ENCODE results near the gene HES1. TPM values are rescaled to one million over a fixed set of nuclear protein-coding genes. Genes with fewer than 3 reads are reported as not detected.

The HES1 gene
- total RNA-seq, 3 donors from 2014 or later: 60.9 to 116 (median 99.0) TPM

GRCh38 chr3:194118920-194119319, 17.0 kb upstream of the HES1 start:
- DNase-seq: peak in 1 of 3 donors; percentile 14

GRCh38 chr3:194119831-194120590, 15.9 kb upstream of the HES1 start:
- Histone ChIP-seq H3K9me3 (no peaks in the 10 kb centered on the region), H3K4me3 (no peak overlapping the region), H3K4me1 (ENCODE audit: low read depth) (peaks cover 18% of the 10 kb centered on the region), H3K36me3 (ENCODE audit: low read depth) (no peaks in the 10 kb centered on the region)
- TF ChIP-seq CTCF (IDR thresholded peaks at IDR 0.05): no peak
- intact Hi-C loops (cut with DNase I, micrococcal nuclease): no loop called here
- no peak for ATAC-seq
- DNase-seq: peak in 1 of 3 donors; percentile 15

More at GRCh38 chr3:194118920-194119319, 17.0 kb upstream of the HES1 start:
- Histone ChIP-seq H3K4me3 (no peak overlapping the region), H3K4me1 (ENCODE audit: low read depth) (peaks cover 18% of the 10 kb centered on the region), H3K36me3 (ENCODE audit: low read depth) (no peaks in the 10 kb centered on the region), H3K9me3 (no peaks in the 10 kb centered on the region)
- ATAC-seq: no peak
- no peak for TF ChIP-seq CTCF (IDR thresholded peaks at IDR 0.05)
- intact Hi-C loops (cut with DNase I, micrococcal nuclease): no loop called here

GRCh38 chr3:194120789-194121770, 14.9 kb upstream of the HES1 start:
- H3K4me3 ChIP-seq: no peak overlapping the region
- intact Hi-C loops (cut with DNase I, micrococcal nuclease): no loop called here
- ATAC-seq (no peak), DNase-seq (peak in 1 of 3 donors; percentile 31)
- no peaks in the 10 kb centered on the region for H3K36me3 ChIP-seq (ENCODE audit: low read depth)
- H3K4me1 ChIP-seq (ENCODE audit: low read depth): peaks cover 18% of the 10 kb centered on the region
- H3K9me3 ChIP-seq: no peaks in the 10 kb centered on the region
- no peak for TF ChIP-seq CTCF (IDR thresholded peaks at IDR 0.05)

- H3K9me3 ChIP-seq: no peaks in the 10 kb centered on the region
- DNase-seq (peak in 1 of 3 donors; percentile 14), ATAC-seq (no peak)
- intact Hi-C loops (cut with DNase I, micrococcal nuclease): no loop called here
- no peaks in the 10 kb centered on the region for H3K36me3 ChIP-seq (ENCODE audit: low read depth)
- H3K4me1 ChIP-seq (ENCODE audit: low read depth): peaks cover 13% of the 10 kb centered on the region
- no peak for TF ChIP-seq CTCF (IDR thresholded peaks at IDR 0.05)
- no peak overlapping the region for H3K4me3 ChIP-seq
Observed at GRCh38 chr3:194121891-194122631, 13.9 kb upstream of the HES1 start.

- Histone ChIP-seq H3K9me3 (no peaks in the 10 kb centered on the region), H3K36me3 (ENCODE audit: low read depth) (no peaks in the 10 kb centered on the region), H3K4me3 (no peak overlapping the region), H3K4me1 (ENCODE audit: low read depth) (peaks cover 9% of the 10 kb centered on the region)
- ATAC-seq: peak; percentile 85
- no peak for TF ChIP-seq CTCF (IDR thresholded peaks at IDR 0.05)
- peak in 1 of 3 donors; percentile 25 for DNase-seq
- intact Hi-C loops (cut with DNase I, micrococcal nuclease): no loop called here
Observed at GRCh38 chr3:194123726-194124125, 12.2 kb upstream of the HES1 start.

Measured in mucosa of descending colon (tissue), 3 donors.